HepG2 (cell line): ENCODE measurements around the gene MFSD11. TPM values are rescaled to one million over a fixed set of nuclear protein-coding genes. Genes with fewer than 3 reads are reported as not detected.

Experiments
- BCL3 ChIP-seq: sonication (generic); formaldehyde crosslinking; IDR thresholded peaks from 2 replicates; pipeline ENCODE4 v1.5.1; 2020; ENCODE audit warnings: mild to moderate bottlenecking, missing genetic modification reagents, moderate library complexity
- LCORL ChIP-seq, 2 experiments: fragments of 450-650 bp in 1 of 2; sonication (generic) in 1 of 2; formaldehyde crosslinking in 1 of 2; IDR thresholded peaks; 2 replicates each; pipeline versions ENCODE4 v1.5.0 to v1.6.1; 2017 to 2020; ENCODE audit warnings: antibody characterized with exemption in 1 of 2, missing genetic modification reagents in 1 of 2
- MXD3 ChIP-seq: IDR thresholded peaks from 2 replicates; pipeline ENCODE4 v1.6.1; 2016; ENCODE audit warnings: mild to moderate bottlenecking, missing biosample characterization, missing genetic modification reagents
- NCOA1 ChIP-seq: sonication (generic); formaldehyde crosslinking; IDR thresholded peaks from 2 replicates; pipeline ENCODE4 v1.9.0; 2021; ENCODE audit warnings: missing genetic modification reagents
- SAP130 ChIP-seq: IDR thresholded peaks from 2 replicates; pipeline ENCODE4 v1.6.1; 2016; ENCODE audit warnings: low read depth
- SPEN ChIP-seq: sonication (generic); formaldehyde crosslinking; IDR thresholded peaks from 2 replicates; pipeline ENCODE4 v1.5.1; 2020; ENCODE audit warnings: low read depth, mild to moderate bottlenecking, missing genetic modification reagents
- ZBTB4 ChIP-seq: sonication (generic); formaldehyde crosslinking; IDR thresholded peaks from 2 replicates; pipeline ENCODE4 v1.4.0; 2020; ENCODE audit warnings: missing genetic modification reagents, mild to moderate bottlenecking, borderline replicate concordance
- ZNF407 ChIP-seq: sonication (generic); formaldehyde crosslinking; IDR thresholded peaks from one replicate; pipeline ENCODE4 v1.5.1; 2020; ENCODE audit warnings: mild to moderate bottlenecking, missing genetic modification reagents; ENCODE audit errors: not compliant biosample characterization
- ZNF562 ChIP-seq: sonication (generic); formaldehyde crosslinking; IDR thresholded peaks from 2 replicates; pipeline ENCODE4 v1.8.0; 2022; ENCODE audit warnings: missing genetic modification reagents, borderline replicate concordance
- ZNF615 ChIP-seq: sonication (generic); formaldehyde crosslinking; IDR thresholded peaks from 2 replicates; pipeline ENCODE4 v1.5.0; 2020; ENCODE audit warnings: mild to moderate bottlenecking, missing genetic modification reagents, borderline replicate concordance
- ZNF7 ChIP-seq: IDR thresholded peaks from 2 replicates; pipeline ENCODE4 v1.6.1; 2016; ENCODE audit warnings: missing biosample characterization, missing genetic modification reagents
- polyA plus RNA-seq, 8 experiments: library from polyadenylated mRNA; depleted of rRNA in 3 of 8; stranded (reverse) in 7 of 8; unstranded in 1 of 8; fragments of >200 nt; fragmentation: Illumina TruSeq in 4 of 8; extraction: Trizol in 4 of 8; gene quantifications; 2 replicates each; pipeline versions ENCODE4 v1.2.1 to v1.2.3, GENCODE V29; 2011 to 2016; ENCODE audit warnings: low read depth in 4 of 8, missing spikeins in 1 of 8, mixed read lengths in 1 of 8; ENCODE audit not compliant: insufficient read depth in 1 of 8
- total RNA-seq, 5 experiments: library from RNA; depleted of rRNA; stranded (reverse); fragments of >200 nt; fragmentation: Illumina TruSeq; extraction: Trizol; gene quantifications; 2 replicates each; pipeline ENCODE4 v1.2.3, GENCODE V29; 2016; ENCODE audit warnings: low read depth in 1 of 5
- TF ChIP-seq, protein P1 (sequence below): sonication (generic); formaldehyde crosslinking; IDR thresholded peaks from 2 replicates; pipeline ENCODE4 v1.5.0; 2020; ENCODE audit warnings: missing genetic modification reagents
- TF ChIP-seq, protein P2 (sequence below): sonication (generic); formaldehyde crosslinking; IDR thresholded peaks from 2 replicates; pipeline ENCODE4 v1.4.0; 2020; ENCODE audit warnings: mild to moderate bottlenecking, missing genetic modification reagents

Gene MFSD11
- total and polyA plus RNA-seq, 2 of the 13 experiments (the other 11 are each of a cell fraction or from before 2014, with no cell fraction given), result 26.1 to 36.3 TPM

DNA sequence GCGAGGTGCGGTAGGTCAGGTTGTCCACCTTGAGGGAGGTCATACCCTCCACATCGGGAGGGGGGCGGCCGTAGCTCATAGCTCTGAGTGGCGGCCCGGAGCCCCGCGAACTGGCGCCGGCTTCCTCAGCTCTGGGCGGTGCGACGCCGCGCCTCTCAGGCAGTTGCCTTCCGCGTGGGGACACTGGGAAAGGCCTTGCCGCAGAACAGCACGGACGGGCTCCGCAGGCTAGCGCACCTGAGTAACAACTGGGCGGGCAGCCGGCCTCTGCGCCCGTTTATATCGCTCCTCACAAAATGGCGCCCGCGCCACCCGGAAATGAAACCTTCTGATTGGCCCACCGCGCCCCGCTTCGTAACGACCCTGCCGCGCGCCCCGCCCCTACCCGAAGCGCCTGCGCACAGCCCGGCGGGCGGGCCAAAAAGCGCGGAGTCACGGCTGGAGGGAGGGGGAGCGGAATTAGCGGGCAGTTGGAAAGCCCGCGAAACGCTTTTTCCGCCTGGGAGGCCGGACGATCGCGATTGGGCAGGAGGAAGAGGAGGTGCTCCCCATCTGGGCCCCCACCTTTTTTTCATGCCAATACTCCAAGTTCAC is 740 bp upstream of the MFSD11 start, which contains the start of gene SRSF2 (continued):
- TF ChIP-seq ZBTB4 (CRISPR knock-in tag), result peak; percentile 56; the same call in 1 of the 2 replicates
- TF ChIP-seq NCOA1, result peak; percentile 91; the same call in 1 of the 2 replicates
- peak; percentile 10 for TF ChIP-seq BCL3 (CRISPR knock-in tag)
- TF ChIP-seq, protein P1, sequence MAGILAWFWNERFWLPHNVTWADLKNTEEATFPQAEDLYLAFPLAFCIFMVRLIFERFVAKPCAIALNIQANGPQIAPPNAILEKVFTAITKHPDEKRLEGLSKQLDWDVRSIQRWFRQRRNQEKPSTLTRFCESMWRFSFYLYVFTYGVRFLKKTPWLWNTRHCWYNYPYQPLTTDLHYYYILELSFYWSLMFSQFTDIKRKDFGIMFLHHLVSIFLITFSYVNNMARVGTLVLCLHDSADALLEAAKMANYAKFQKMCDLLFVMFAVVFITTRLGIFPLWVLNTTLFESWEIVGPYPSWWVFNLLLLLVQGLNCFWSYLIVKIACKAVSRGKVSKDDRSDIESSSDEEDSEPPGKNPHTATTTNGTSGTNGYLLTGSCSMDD (CRISPR knock-in tag), result peak; percentile 76; the same call in 1 of the 2 replicates
- peak; percentile 94 for TF ChIP-seq SAP130
- TF ChIP-seq ZNF562 (CRISPR knock-in tag), result no peak; the same call in 1 of the 2 replicates
- peak; percentile 97 for TF ChIP-seq MXD3
- TF ChIP-seq ZNF7, result no peak
- peak; percentile 49 for TF ChIP-seq ZNF407
- no peak for TF ChIP-seq ZNF615
- TF ChIP-seq LCORL (IDR thresholded peaks at IDR 0.05), result no peak
- peak; percentile 68 for TF ChIP-seq LCORL (CRISPR knock-in tag; IDR thresholded peaks at IDR 0.05)
- peak; percentile 88 for TF ChIP-seq SPEN (CRISPR knock-in tag)
- TF ChIP-seq, protein P2, sequence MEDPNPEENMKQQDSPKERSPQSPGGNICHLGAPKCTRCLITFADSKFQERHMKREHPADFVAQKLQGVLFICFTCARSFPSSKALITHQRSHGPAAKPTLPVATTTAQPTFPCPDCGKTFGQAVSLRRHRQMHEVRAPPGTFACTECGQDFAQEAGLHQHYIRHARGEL (CRISPR knock-in tag), result no peak; the same call in 1 of the 2 replicates
